Right lobe of liver (tissue), 6 donors: ENCODE data around the gene EPHA8. TPM values are rescaled to one million over a fixed set of nuclear protein-coding genes. Genes with fewer than 3 reads are reported as not detected.

Experiments used
- ATAC-seq, 4 donors: fragments of 200-7000 bp; cut with Tn5 transposase; one replicate each; pipeline ENCODE4 v1.9.1; 2020; ENCODE audit warnings: mild to moderate bottlenecking in 4 of 4, moderate library complexity in 4 of 4
- DNase-seq, 3 donors: peaks; one replicate each; pipeline ENCODE4 v3.0.0-alpha.2; 2020
- H3K27ac ChIP-seq, 3 donors: fragments of 200-600 bp; one replicate each; pipeline ENCODE4 v1.8.0; 2022
- H3K27me3 ChIP-seq, 2 donors: fragments of 200-600 bp; one replicate each; pipeline ENCODE4 v1.8.0; 2022
- H3K36me3 ChIP-seq, 4 donors: fragments of 200-600 bp; sonication (generic) in 1 of 4; one replicate each; pipeline versions ENCODE4 v1.5.1 to v1.8.0; 2017 to 2022; ENCODE audit warnings: control low read depth in 1 of 4
- H3K4me1 ChIP-seq, 4 donors: fragments of 200-600 bp; sonication (generic) in 1 of 4; one replicate each; pipeline versions ENCODE4 v1.5.1 to v1.8.0; 2017 to 2022; ENCODE audit warnings: control low read depth in 1 of 4
- H3K4me3 ChIP-seq, 3 donors: fragments of 200-600 bp; one replicate each; pipeline ENCODE4 v1.8.0; 2022
- H3K9me3 ChIP-seq, 4 donors: fragments of 200-600 bp; sonication (generic) in 1 of 4; one replicate each; pipeline versions ENCODE4 v1.5.1 to v1.8.0; 2017 to 2022; ENCODE audit warnings: control low read depth in 1 of 4
- CTCF ChIP-seq, 4 donors: fragments of 200-600 bp in 3 of 4; fragments of 450-650 bp in 1 of 4; IDR thresholded peaks; one replicate each; pipeline versions ENCODE4 v1.5.1 to v1.8.0; 2016 to 2022; ENCODE audit warnings: antibody characterized with exemption in 4 of 4, mild to moderate bottlenecking in 2 of 4
- POLR2A ChIP-seq: fragments of 450-650 bp; IDR thresholded peaks from one replicate; pipeline ENCODE4 v1.6.1; 2017; ENCODE audit warnings: antibody characterized with exemption, mild to moderate bottlenecking
- WGBS: methylation state at CpG from one replicate; pipeline ENCODE4 v1.1.6; 2018; ENCODE audit warnings: low coverage, low lambda C conversion rate; ENCODE audit not compliant: insufficient coverage; ENCODE audit errors: missing lambda C conversion rate; 5-methylcytosine and 5-hydroxymethylcytosine counted together
- intact Hi-C, 2 donors: fragments of 100-400 bp; cut with DNase I; formaldehyde crosslinking; loops; one replicate each; pipeline versions ENCODE4 v1.11.2 to v1.14.1; 2022
- total RNA-seq, 6 experiments: library from RNA; depleted of rRNA in 2 of 6; stranded (reverse); fragments of >200 nt in 2 of 6; fragmentation: NEBNext Ultra II Directional in 3 of 6; extraction: Animal tissue kit (Norgen Biotek cat#: 25700) in 3 of 6; gene quantifications; one replicate each; pipeline versions ENCODE4 v1.1.0 to v1.2.4, GENCODE V29; 2016 to 2023
- donor health status: DM: no; HTN: yes; CAD: no.
- donor health status: DM: no; HTN: no; CAD: no.
- donor health status: DM: no; HTN: no; CAD: no.
- donor health status: DM: no; HTN: yes; CAD: no.
- donor health status: DM: no; HTN: yes; CAD: no.

EPHA8 gene
- total RNA-seq, 6 experiments from 2014 or later: not detected

- Histone ChIP-seq H3K36me3 (no peaks in the 10 kb centered on the region), H3K27ac (no peak overlapping the region), H3K27me3 (no peaks in the 10 kb centered on the region), H3K9me3 (no peaks in the 10 kb centered on the region), H3K4me1 (no peaks in the 10 kb centered on the region), H3K4me3 (no peak overlapping the region)
- DNase-seq (no peak), ATAC-seq (no peak)
- intact Hi-C loops: loop anchor here in 1 of 2 donors (10.0 kb wide), 1 partner anchor 320 kb away; no protein-coding TSS in a partner anchor
- TF ChIP-seq POLR2A (no peak), CTCF (IDR thresholded peaks at IDR 0.05) (no peak)
- WGBS: 48% methylated on average over 4 of the region's 7 CpGs
These were observed 31.8 kb downstream of the EPHA8 start for GRCh38 chr1:22595108-22595507.

GRCh38 chr1:22597301-22597965 lies 34.1 kb downstream of the EPHA8 start:
- DNase-seq: no peak
- Histone ChIP-seq H3K27me3 (no peaks in the 10 kb centered on the region), H3K27ac (no peak overlapping the region), H3K9me3 (no peaks in the 10 kb centered on the region), H3K4me3 (no peak overlapping the region), H3K36me3 (no peaks in the 10 kb centered on the region), H3K4me1 (no peaks in the 10 kb centered on the region)
- intact Hi-C loops: loop anchor here in 1 of 2 donors (10.0 kb wide), 1 partner anchor 317 kb away; no protein-coding TSS in a partner anchor
- TF ChIP-seq POLR2A: no peak
- TF ChIP-seq CTCF (IDR thresholded peaks at IDR 0.05): no peak
- 61% methylated on average over 7 of the region's 30 CpGs for WGBS
- no peak for ATAC-seq

- H3K36me3 ChIP-seq: no peaks in the 10 kb centered on the region
- DNase-seq (no peak), ATAC-seq (no peak)
- H3K9me3 ChIP-seq: no peaks in the 10 kb centered on the region
- H3K4me3 ChIP-seq: no peak overlapping the region
- no peaks in the 10 kb centered on the region for H3K27me3 ChIP-seq
- TF ChIP-seq POLR2A (no peak), CTCF (IDR thresholded peaks at IDR 0.05) (no peak)
- H3K4me1 ChIP-seq: no peaks in the 10 kb centered on the region
- intact Hi-C loops: loop anchor here in 1 of 2 donors (10.0 kb wide), 1 partner anchor 317 kb away; no protein-coding TSS in a partner anchor
- no peak overlapping the region for H3K27ac ChIP-seq
- no CpG with 5 or more reads among the region's 8 CpGs for whole genome bisulfite sequencing
These were observed 34.7 kb downstream of the EPHA8 start for GRCh38 chr1:22597996-22598395.

GRCh38 chr1:22598736-22599135 lies 35.4 kb downstream of the EPHA8 start:
- Histone ChIP-seq H3K4me1 (no peaks in the 10 kb centered on the region), H3K9me3 (no peaks in the 10 kb centered on the region), H3K27ac (no peak overlapping the region), H3K27me3 (no peaks in the 10 kb centered on the region), H3K4me3 (no peak overlapping the region), H3K36me3 (no peaks in the 10 kb centered on the region)
- intact Hi-C loops: loop anchor here in 1 of 2 donors (10.0 kb wide), 1 partner anchor 316 kb away; no protein-coding TSS in a partner anchor
- no peak for ATAC-seq
- WGBS: no CpG with 5 or more reads among the region's 24 CpGs
- DNase-seq: no peak
- TF ChIP-seq CTCF (IDR thresholded peaks at IDR 0.05) (no peak), POLR2A (no peak)
